Left lung (tissue), 10 donors: ENCODE data around the gene ZC2HC1C. TPM values are rescaled to one million over a fixed set of nuclear protein-coding genes. Genes with fewer than 3 reads are reported as not detected.
"Not testable (repeated sequence)": the region's sequence is repeated elsewhere in the genome, so short reads cannot be mapped to it uniquely, and the experiment has no call there.

Experiments used
- ATAC-seq: fragments of 200-7000 bp; cut with Tn5 transposase; one replicate; pipeline ENCODE4 v1.9.1; 2020; ENCODE audit warnings: moderate library complexity
- DNase-seq, 4 donors: peaks; one replicate each; pipeline ENCODE4 v3.0.0-alpha.2; 2013 to 2020
- H3K27ac ChIP-seq, 2 donors: fragments of 200-600 bp; sonication (generic) in 1 of 2; one replicate each; pipeline versions ENCODE4 v1.5.0 to v1.8.0; 2020 to 2021
- H3K27me3 ChIP-seq, 2 donors: fragments of 200-600 bp; sonication (generic) in 1 of 2; one replicate each; pipeline versions ENCODE4 v1.5.0 to v1.8.0; 2020 to 2021
- H3K36me3 ChIP-seq, 2 donors: fragments of 200-600 bp; sonication (generic) in 1 of 2; one replicate each; pipeline versions ENCODE4 v1.5.0 to v1.8.0; 2020 to 2021
- H3K4me1 ChIP-seq, 2 donors: fragments of 200-600 bp; one replicate each; pipeline ENCODE4 v1.8.0; 2021
- H3K4me3 ChIP-seq, 2 donors: fragments of 200-600 bp; sonication (generic) in 1 of 2; one replicate each; pipeline versions ENCODE4 v1.5.0 to v1.8.0; 2020 to 2021; ENCODE audit warnings: mild to moderate bottlenecking in 1 of 2
- H3K9me3 ChIP-seq, 2 donors: fragments of 200-600 bp; sonication (generic) in 1 of 2; one replicate each; pipeline versions ENCODE4 v1.5.0 to v1.8.0; 2020 to 2021
- CTCF ChIP-seq, 2 donors: fragments of 200-600 bp; sonication (generic) in 1 of 2; IDR thresholded peaks; one replicate each; pipeline versions ENCODE4 v1.5.0 to v1.8.0; 2021; ENCODE audit warnings: antibody characterized with exemption in 2 of 2
- intact Hi-C, 2 donors: fragments of 100-400 bp; cut with DNase I; formaldehyde crosslinking; loops; one replicate each; pipeline versions ENCODE4 v1.11.2 to v1.14.2; 2022
- polyA plus RNA-seq, 6 donors: library from polyadenylated mRNA; unstranded; fragments of 120-200 nt; gene quantifications; one replicate each; pipeline ENCODE4 v1.2.1, GENCODE V29; 2013; ENCODE audit not compliant: insufficient read length in 6 of 6
- total RNA-seq, 2 donors: library from RNA; stranded (reverse); fragmentation: NEBNext Ultra II Directional; extraction: Animal tissue kit (Norgen Biotek cat#: 25700); gene quantifications; one replicate each; pipeline ENCODE4 v1.2.1, GENCODE V29; 2021
- donor health status: DM: no; HTN: yes; CAD: no.
- donor health status: DM: no; HTN: no; CAD: no.

Gene ZC2HC1C
- total and polyA plus RNA-seq, 8 donors = 3.1 to 6.6 (median 4.8) TPM

GRCh38 chr14:75067212-75067611 is 2.2 kb upstream of the ZC2HC1C start:
- ATAC-seq (no peak), DNase-seq (no peak)
- intact Hi-C loops = no loop called here
- H3K4me3 ChIP-seq = peak overlapping the region in 1 of 2 donors; percentile 53
- peaks cover 5 to 49% of the 10 kb centered on the region in 2 donors for H3K4me1 ChIP-seq
- H3K36me3 ChIP-seq = no peaks in the 10 kb centered on the region
- no peaks in the 10 kb centered on the region for H3K9me3 ChIP-seq
- H3K27me3 ChIP-seq = no peaks in the 10 kb centered on the region
- no peak for TF ChIP-seq CTCF (IDR thresholded peaks at IDR 0.05)
- no peak overlapping the region for H3K27ac ChIP-seq

GRCh38 chr14:75067765-75068164 is 1.7 kb upstream of the ZC2HC1C start:
- Histone ChIP-seq H3K4me1 (peaks cover 5 to 44% of the 10 kb centered on the region in 2 donors), H3K27ac (peak overlapping the region; percentile 91 to 94), H3K4me3 (peak overlapping the region in 1 of 2 donors; percentile 53)
- DNase-seq, ATAC-seq, H3K9me3 ChIP-seq, intact Hi-C loops, H3K36me3 ChIP-seq, H3K27me3 ChIP-seq: not testable (repeated sequence)

GRCh38 chr14:75068294-75069120 is 934 bp upstream of the ZC2HC1C start:
- Histone ChIP-seq H3K9me3 (no peaks in the 10 kb centered on the region), H3K27ac (peak overlapping the region; percentile 91 to 94), H3K27me3 (no peaks in the 10 kb centered on the region), H3K36me3 (no peaks in the 10 kb centered on the region), H3K4me3 (peak overlapping the region; percentile 46 to 53), H3K4me1 (peaks cover 5 to 37% of the 10 kb centered on the region in 2 donors)
- intact Hi-C loops = no loop called here
- no peak for TF ChIP-seq CTCF (IDR thresholded peaks at IDR 0.05)
- peak in 2 of 4 donors; percentile 58 to 59 for DNase-seq
- no peak for ATAC-seq

- H3K27me3 ChIP-seq = no peaks in the 10 kb centered on the region
- H3K36me3 ChIP-seq = no peaks in the 10 kb centered on the region
- intact Hi-C loops = no loop called here
- TF ChIP-seq CTCF (IDR thresholded peaks at IDR 0.05) = no peak
- H3K9me3 ChIP-seq = no peaks in the 10 kb centered on the region
- peak overlapping the region; percentile 46 to 53 for H3K4me3 ChIP-seq
- peak; percentile 54 for ATAC-seq
- H3K4me1 ChIP-seq = peaks cover 5 to 29% of the 10 kb centered on the region in 2 donors
- peak overlapping the region; percentile 91 to 94 for H3K27ac ChIP-seq
- no peak for DNase-seq
Measured at GRCh38 chr14:75069811-75070145, 337 bp downstream of the ZC2HC1C start.

GRCh38 chr14:75070383-75070782 is 942 bp downstream of the ZC2HC1C start:
- TF ChIP-seq CTCF (IDR thresholded peaks at IDR 0.05) = no peak
- DNase-seq (no peak), ATAC-seq (no peak)
- Histone ChIP-seq H3K27ac (peak overlapping the region; percentile 91 to 94), H3K27me3 (no peaks in the 10 kb centered on the region), H3K9me3 (no peaks in the 10 kb centered on the region), H3K4me3 (peak overlapping the region; percentile 46 to 53), H3K36me3 (no peaks in the 10 kb centered on the region), H3K4me1 (peaks cover 5 to 28% of the 10 kb centered on the region in 2 donors)
- intact Hi-C loops = no loop called here
